WTC11 (cell line): ENCODE measurements around the gene ZBTB7B. TPM values are rescaled to one million over a fixed set of nuclear protein-coding genes. Genes with fewer than 3 reads are reported as not detected.

Experiments used
- ATAC-seq: fragments of 200-7000 bp; cut with Tn5 transposase; 2 replicates; pipeline ENCODE4 v1.10.0; 2021; ENCODE audit warnings: mild to moderate bottlenecking, moderate library complexity
- CTCF ChIA-PET: fragments of 300-600 bp; sonication (Branson Sonifier 250); formaldehyde crosslinking; loops from one replicate; lab custom pipeline; 2021; ENCODE audit warnings: antibody characterized with exemption; lab: Charles Lee
- POLR2A ChIA-PET: fragments of 350-600 bp; sonication (Branson Sonifier 250); formaldehyde crosslinking; loops from one replicate; lab custom pipeline; 2021; ENCODE audit warnings: antibody characterized with exemption; lab: Charles Lee
- DNase-seq: peaks from one replicate; pipeline ENCODE4 v3.0.0; 2021; ENCODE audit warnings: low spot score
- H3K27ac Mint-ChIP-seq: 2 replicates; pipeline ENCODE4 v1.8.0; 2021; ENCODE audit warnings: mixed read lengths
- H3K27me3 Mint-ChIP-seq: 2 replicates; pipeline ENCODE4 v1.8.0; 2021; ENCODE audit warnings: low read depth, mild to moderate bottlenecking, moderate library complexity, mixed read lengths
- H3K36me3 Mint-ChIP-seq: 2 replicates; pipeline ENCODE4 v1.8.0; 2021; ENCODE audit warnings: mixed read lengths
- H3K4me1 Mint-ChIP-seq: 2 replicates; pipeline ENCODE4 v1.8.0; 2022; ENCODE audit warnings: mixed read lengths
- H3K4me3 Mint-ChIP-seq: 2 replicates; pipeline ENCODE4 v1.8.0; 2021; ENCODE audit warnings: mild to moderate bottlenecking, moderate library complexity, mixed read lengths
- H3K9me3 Mint-ChIP-seq: 2 replicates; pipeline ENCODE4 v1.8.0; 2021; ENCODE audit warnings: mixed read lengths
- AFF4 ChIP-seq: sonication (generic); formaldehyde crosslinking; IDR thresholded peaks from 2 replicates; pipeline ENCODE4 v1.8.1; 2023; ENCODE audit warnings: mild to moderate bottlenecking, missing genetic modification reagents, borderline replicate concordance
- CBFB ChIP-seq: sonication (generic); formaldehyde crosslinking; IDR thresholded peaks from 2 replicates; pipeline ENCODE4 v1.8.1; 2022; ENCODE audit warnings: mild to moderate bottlenecking, low read depth, missing genetic modification reagents
- FOXP1 ChIP-seq: sonication (generic); formaldehyde crosslinking; IDR thresholded peaks from 2 replicates; pipeline ENCODE4 v1.8.0; 2022; ENCODE audit warnings: missing genetic modification reagents, mild to moderate bottlenecking, moderate library complexity, borderline replicate concordance
- GRHL2 ChIP-seq: fragments of 250-450 bp; sonication (Bioruptor Pico); IDR thresholded peaks from 2 replicates; pipeline ENCODE4 v1.8.0; 2022; ENCODE audit warnings: mild to moderate bottlenecking, moderate library complexity; ENCODE audit not compliant: insufficient replicate concordance, severe bottlenecking
- IRF2 ChIP-seq: sonication (generic); formaldehyde crosslinking; IDR thresholded peaks from 2 replicates; pipeline ENCODE4 v1.8.0; 2022; ENCODE audit warnings: low read depth, missing genetic modification reagents, borderline replicate concordance
- MXD4 ChIP-seq: fragments of 250-450 bp; sonication (Bioruptor Pico); IDR thresholded peaks from 2 replicates; pipeline ENCODE4 v1.8.0; 2021; ENCODE audit warnings: mild to moderate bottlenecking, moderate library complexity, borderline replicate concordance
- NFATC4 ChIP-seq: fragments of 250-450 bp; sonication (Bioruptor Pico); IDR thresholded peaks from 2 replicates; pipeline ENCODE4 v1.9.0; 2021; ENCODE audit warnings: mild to moderate bottlenecking
- NFYB ChIP-seq: sonication (generic); formaldehyde crosslinking; conservative IDR thresholded peaks from 2 replicates; pipeline ENCODE4 v1.8.0; 2022; ENCODE audit warnings: low read depth, missing genetic modification reagents
- PRDM15 ChIP-seq: sonication (generic); formaldehyde crosslinking; IDR thresholded peaks from 2 replicates; pipeline ENCODE4 v1.8.0; 2022; ENCODE audit warnings: missing genetic modification reagents
- RORB ChIP-seq: fragments of 250-450 bp; sonication (Bioruptor Pico); IDR thresholded peaks from 2 replicates; pipeline ENCODE4 v1.9.0; 2021; ENCODE audit warnings: mild to moderate bottlenecking
- TCF7 ChIP-seq: sonication (generic); formaldehyde crosslinking; IDR thresholded peaks from 2 replicates; pipeline ENCODE4 v1.8.0; 2022; ENCODE audit warnings: mild to moderate bottlenecking, low read depth, missing genetic modification reagents, moderate library complexity
- ZBTB43 ChIP-seq: sonication (generic); formaldehyde crosslinking; IDR thresholded peaks from 2 replicates; pipeline ENCODE4 v1.8.1; 2023; ENCODE audit warnings: mild to moderate bottlenecking, missing genetic modification reagents
- ZNF138 ChIP-seq: sonication (generic); formaldehyde crosslinking; conservative IDR thresholded peaks from 2 replicates; pipeline ENCODE4 v1.8.1; 2022; ENCODE audit warnings: mild to moderate bottlenecking, moderate library complexity, missing genetic modification reagents
- ZNF219 ChIP-seq: sonication (generic); formaldehyde crosslinking; IDR thresholded peaks from 2 replicates; pipeline ENCODE4 v1.8.0; 2023; ENCODE audit warnings: missing genetic modification reagents, mild to moderate bottlenecking, borderline replicate concordance
- ZNF317 ChIP-seq: sonication (generic); formaldehyde crosslinking; IDR thresholded peaks from 2 replicates; pipeline ENCODE4 v1.8.1; 2023; ENCODE audit warnings: low read depth, mild to moderate bottlenecking, moderate library complexity, missing genetic modification reagents, borderline replicate concordance
- total RNA-seq: library from RNA; stranded (reverse); gene quantifications from 3 replicates; pipeline ENCODE4 v1.2.3, GENCODE V29; 2021
- TF ChIP-seq, protein P1 (sequence below): sonication (generic); formaldehyde crosslinking; IDR thresholded peaks from 2 replicates; pipeline ENCODE4 v1.8.1; 2022; ENCODE audit warnings: mild to moderate bottlenecking, missing genetic modification reagents, moderate library complexity, borderline replicate concordance
- TF ChIP-seq, protein P2 (sequence below): sonication (generic); formaldehyde crosslinking; IDR thresholded peaks from 2 replicates; pipeline ENCODE4 v1.8.1; 2023; ENCODE audit warnings: mild to moderate bottlenecking, missing genetic modification reagents
- TF ChIP-seq, protein P3 (sequence below): sonication (generic); formaldehyde crosslinking; IDR thresholded peaks from 2 replicates; pipeline ENCODE4 v1.8.1; 2022; ENCODE audit warnings: low read depth, mild to moderate bottlenecking, moderate library complexity, missing genetic modification reagents, borderline replicate concordance
- TF ChIP-seq, protein P4 (sequence below): sonication (generic); formaldehyde crosslinking; IDR thresholded peaks from 2 replicates; pipeline ENCODE4 v1.8.1; 2023; ENCODE audit warnings: mild to moderate bottlenecking, moderate library complexity, missing genetic modification reagents

Gene ZBTB7B
- total RNA-seq, 1 experiment from 2014 or later: 29.8 TPM

DNA sequence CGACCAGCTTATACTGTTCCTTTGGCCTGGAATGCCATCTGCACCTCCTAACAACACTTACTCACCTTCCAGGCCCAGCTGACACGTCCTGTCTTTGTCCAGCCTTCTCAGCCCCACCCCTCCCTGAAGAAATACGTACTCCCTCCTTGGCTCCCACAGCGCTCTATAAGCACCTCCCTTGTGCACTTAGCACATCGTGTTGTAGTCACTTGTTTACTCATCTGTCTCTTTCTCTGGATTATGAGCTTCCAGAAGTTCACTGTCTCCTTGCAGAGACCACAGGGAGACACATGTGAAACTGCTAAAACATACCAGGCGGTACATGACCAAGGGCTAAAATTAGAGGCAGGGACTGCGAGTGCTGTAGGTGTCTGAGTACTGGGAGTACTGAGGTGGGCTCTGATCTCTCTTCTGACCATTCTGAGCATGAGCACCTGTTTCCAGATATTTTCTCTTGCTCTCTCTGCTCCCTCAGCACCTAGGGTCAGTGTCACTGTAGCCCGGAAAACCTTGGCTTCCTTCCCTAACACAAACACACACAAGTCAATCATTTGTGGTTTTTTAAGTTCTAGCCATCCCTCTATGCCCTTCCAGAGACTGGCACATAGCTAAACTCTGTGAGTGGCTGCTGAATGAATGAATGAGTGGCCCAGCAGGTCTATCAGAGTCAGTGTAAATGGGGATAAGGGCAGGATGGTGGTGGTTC is 36.2 kb downstream of the ZBTB7B start (continued):
- TF ChIP-seq ZNF219: no peak
- TF ChIP-seq PRDM15 (CRISPR knock-in tag): no peak
- no peak for TF ChIP-seq ZNF317 (CRISPR knock-in tag)
- no peak for TF ChIP-seq NFATC4 (CRISPR knock-in tag)
- no peak for TF ChIP-seq ZBTB43 (CRISPR knock-in tag)

DNA sequence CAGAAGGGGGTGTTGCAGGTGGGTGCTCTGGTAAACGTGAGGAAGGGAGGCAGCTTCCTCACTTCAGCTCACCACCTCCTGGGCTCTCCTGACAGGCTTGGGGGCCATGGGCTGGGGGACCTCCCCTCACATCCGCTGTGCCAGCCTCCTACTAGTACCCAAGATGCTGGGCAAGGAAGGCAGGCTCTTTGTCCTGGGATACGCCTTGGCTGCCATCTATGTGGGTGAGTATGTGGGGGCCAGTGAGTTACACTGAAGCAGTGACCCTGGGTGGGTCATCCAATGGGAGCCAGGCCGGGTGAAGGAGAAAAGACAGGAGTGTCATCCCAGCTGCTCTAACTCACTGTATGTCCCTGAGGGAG is 36.7 kb downstream of the ZBTB7B start:
- Mint-ChIP-seq H3K4me1 (peaks cover 2% of the 10 kb centered on the region), H3K27ac (no peak overlapping the region), H3K36me3 (no peaks in the 10 kb centered on the region), H3K27me3 (peaks cover 10% of the 10 kb centered on the region), H3K4me3 (no peak overlapping the region), H3K9me3 (no peaks in the 10 kb centered on the region)
- TF ChIP-seq NFYB: no peak
- no peak for TF ChIP-seq IRF2 (CRISPR knock-in tag)
- TF ChIP-seq, protein P1, sequence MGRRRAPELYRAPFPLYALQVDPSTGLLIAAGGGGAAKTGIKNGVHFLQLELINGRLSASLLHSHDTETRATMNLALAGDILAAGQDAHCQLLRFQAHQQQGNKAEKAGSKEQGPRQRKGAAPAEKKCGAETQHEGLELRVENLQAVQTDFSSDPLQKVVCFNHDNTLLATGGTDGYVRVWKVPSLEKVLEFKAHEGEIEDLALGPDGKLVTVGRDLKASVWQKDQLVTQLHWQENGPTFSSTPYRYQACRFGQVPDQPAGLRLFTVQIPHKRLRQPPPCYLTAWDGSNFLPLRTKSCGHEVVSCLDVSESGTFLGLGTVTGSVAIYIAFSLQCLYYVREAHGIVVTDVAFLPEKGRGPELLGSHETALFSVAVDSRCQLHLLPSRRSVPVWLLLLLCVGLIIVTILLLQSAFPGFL (CRISPR knock-in tag): no peak
- no peak for TF ChIP-seq AFF4 (CRISPR knock-in tag)
- TF ChIP-seq, protein P2, sequence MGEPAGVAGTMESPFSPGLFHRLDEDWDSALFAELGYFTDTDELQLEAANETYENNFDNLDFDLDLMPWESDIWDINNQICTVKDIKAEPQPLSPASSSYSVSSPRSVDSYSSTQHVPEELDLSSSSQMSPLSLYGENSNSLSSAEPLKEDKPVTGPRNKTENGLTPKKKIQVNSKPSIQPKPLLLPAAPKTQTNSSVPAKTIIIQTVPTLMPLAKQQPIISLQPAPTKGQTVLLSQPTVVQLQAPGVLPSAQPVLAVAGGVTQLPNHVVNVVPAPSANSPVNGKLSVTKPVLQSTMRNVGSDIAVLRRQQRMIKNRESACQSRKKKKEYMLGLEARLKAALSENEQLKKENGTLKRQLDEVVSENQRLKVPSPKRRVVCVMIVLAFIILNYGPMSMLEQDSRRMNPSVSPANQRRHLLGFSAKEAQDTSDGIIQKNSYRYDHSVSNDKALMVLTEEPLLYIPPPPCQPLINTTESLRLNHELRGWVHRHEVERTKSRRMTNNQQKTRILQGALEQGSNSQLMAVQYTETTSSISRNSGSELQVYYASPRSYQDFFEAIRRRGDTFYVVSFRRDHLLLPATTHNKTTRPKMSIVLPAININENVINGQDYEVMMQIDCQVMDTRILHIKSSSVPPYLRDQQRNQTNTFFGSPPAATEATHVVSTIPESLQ (CRISPR knock-in tag): no peak
- TF ChIP-seq MXD4 (CRISPR knock-in tag): no peak
- no peak for TF ChIP-seq TCF7
- TF ChIP-seq RORB (CRISPR knock-in tag): no peak
- no peak for TF ChIP-seq ZNF138 (CRISPR knock-in tag)
- no peak for TF ChIP-seq GRHL2
- no peak for TF ChIP-seq CBFB (CRISPR knock-in tag)
- TF ChIP-seq, protein P3, sequence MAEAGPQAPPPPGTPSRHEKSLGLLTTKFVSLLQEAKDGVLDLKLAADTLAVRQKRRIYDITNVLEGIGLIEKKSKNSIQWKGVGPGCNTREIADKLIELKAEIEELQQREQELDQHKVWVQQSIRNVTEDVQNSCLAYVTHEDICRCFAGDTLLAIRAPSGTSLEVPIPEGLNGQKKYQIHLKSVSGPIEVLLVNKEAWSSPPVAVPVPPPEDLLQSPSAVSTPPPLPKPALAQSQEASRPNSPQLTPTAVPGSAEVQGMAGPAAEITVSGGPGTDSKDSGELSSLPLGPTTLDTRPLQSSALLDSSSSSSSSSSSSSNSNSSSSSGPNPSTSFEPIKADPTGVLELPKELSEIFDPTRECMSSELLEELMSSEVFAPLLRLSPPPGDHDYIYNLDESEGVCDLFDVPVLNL (CRISPR knock-in tag): no peak
- TF ChIP-seq FOXP1 (CRISPR knock-in tag): no peak
- TF ChIP-seq, protein P4, sequence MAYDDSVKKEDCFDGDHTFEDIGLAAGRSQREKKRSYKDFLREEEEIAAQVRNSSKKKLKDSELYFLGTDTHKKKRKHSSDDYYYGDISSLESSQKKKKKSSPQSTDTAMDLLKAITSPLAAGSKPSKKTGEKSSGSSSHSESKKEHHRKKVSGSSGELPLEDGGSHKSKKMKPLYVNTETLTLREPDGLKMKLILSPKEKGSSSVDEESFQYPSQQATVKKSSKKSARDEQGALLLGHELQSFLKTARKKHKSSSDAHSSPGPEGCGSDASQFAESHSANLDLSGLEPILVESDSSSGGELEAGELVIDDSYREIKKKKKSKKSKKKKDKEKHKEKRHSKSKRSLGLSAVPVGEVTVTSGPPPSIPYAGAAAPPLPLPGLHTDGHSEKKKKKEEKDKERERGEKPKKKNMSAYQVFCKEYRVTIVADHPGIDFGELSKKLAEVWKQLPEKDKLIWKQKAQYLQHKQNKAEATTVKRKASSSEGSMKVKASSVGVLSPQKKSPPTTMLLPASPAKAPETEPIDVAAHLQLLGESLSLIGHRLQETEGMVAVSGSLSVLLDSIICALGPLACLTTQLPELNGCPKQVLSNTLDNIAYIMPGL (CRISPR knock-in tag): no peak
- ChIA-PET POLR2A (no interaction called here), CTCF (interaction anchor here (1.5 to 5.5 kb wide), 4 partner anchors 12 to 46 kb away, joined by 6 to 27 read pairs (median 15); partner anchors contain the start of gene ADAM15)
- ATAC-seq: no peak
- no peak for DNase-seq
